C1 segment of cervical spinal cord (tissue), 14 donors: ENCODE results near the gene CCDC179.
A peak's percentile ranks its signal among the peaks of the same experiment; 100 is the strongest.

ENCODE experiments used
- DNase-seq, 14 donors: peaks; one replicate each; lab custom pipeline; 2025; lab: John Stamatoyannopoulos, UW

Gene CCDC179

DNA sequence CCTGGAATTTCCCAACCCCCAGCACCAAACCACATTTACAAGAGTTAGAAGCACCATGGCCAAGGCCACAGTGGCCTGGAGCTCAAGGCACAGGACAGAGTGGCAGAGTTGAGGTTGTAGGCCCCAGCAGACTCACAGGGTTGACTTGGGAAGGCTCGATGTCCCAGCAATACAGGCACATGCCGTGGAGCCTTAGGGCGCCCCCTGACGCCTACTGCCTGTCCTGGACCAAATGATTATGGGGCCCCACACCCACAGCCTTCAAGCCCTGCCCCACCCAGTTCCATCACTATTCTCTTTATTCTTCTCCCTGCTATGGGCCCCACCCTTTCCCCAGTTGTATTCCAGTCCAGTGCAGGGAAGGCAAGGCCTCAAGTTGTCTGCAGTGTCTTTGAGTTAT lies at the start of gene CCDC179:
TSS of gene CCDC179 (minus strand) at position 234 of the 400 bp plus-strand sequence. CDS start at position 181, 53 bp downstream.
- DNase-seq = no peak

GRCh38 chr11:22903782-22904181 lies 43.5 kb upstream of the CCDC179 start:
- no peak for DNase-seq

DNA sequence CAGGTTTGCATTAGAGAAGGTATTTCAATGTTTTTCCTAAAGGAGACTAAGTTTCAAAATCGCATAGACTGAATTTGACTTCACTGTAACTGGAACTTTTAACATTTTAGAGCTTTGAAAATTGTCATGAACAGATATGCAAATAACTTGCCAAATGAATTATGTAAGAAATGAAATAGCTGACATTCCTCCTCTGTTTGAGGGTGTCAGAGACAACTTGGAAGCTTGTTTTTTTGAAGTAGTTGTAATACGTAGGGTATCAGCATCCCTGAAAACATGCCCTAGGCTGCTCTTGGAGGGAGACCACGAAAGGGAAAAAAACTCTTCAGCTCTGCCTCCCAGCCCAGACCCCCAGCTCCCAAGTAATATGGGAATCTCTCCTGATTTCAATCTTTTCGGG lies 41.3 kb upstream of the CCDC179 start:
- no peak for DNase-seq

DNA sequence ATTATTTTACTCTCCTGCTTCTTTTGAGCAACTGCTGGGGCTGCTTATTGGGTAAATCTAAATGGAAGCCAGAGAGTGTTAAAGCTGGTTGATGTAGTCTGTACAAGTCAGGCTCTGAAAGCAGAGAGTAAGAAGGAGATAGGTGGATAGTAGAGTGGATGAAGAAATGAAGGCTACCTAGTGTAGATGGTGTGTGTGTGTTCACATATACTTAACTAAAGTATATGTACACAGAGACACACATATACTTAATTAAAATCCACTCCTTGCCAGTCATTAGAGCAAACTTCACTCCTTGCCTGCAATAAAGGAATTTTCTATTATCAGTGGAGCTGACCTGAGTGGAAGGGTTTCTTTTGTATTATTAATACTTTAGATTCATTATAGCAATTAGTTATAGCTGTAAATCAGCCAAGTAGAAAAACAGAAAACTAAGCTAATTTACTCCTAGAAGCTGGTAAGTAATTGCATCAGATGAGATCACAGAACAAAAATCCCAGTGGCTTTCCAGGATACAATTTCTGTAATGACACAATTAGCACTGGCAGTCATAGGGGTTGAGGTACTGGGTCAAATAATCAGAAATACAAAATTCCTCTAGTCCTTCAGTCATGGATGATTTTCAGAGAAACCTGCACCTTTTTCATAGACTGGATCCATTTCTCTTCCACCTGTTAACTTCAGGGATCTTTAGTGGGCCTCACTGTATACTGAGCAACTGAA lies 40.7 kb upstream of the CCDC179 start:
- no peak for DNase-seq

GRCh38 chr11:22898036-22898435 lies 37.8 kb upstream of the CCDC179 start:
- DNase-seq = no peak

DNA sequence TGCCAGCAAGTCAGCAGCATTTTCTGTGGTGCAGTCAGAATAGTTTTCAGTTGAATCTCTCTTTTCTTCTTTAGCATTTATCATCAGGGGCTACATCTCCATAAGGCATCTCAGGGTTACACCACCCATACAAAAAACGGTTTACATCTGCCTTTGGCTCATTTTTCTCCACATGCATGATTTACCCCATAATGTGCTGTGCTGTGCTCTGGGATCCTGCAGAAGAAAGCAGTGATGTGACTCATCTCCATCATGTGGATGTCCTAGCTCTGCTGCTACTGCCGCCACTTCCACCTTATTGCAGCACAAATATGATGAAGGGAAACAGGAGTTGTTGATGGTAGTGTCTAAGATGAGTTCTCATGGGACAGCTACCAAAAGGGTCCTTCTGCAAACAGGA lies 30.0 kb upstream of the CCDC179 start:
- no peak for DNase-seq

DNA sequence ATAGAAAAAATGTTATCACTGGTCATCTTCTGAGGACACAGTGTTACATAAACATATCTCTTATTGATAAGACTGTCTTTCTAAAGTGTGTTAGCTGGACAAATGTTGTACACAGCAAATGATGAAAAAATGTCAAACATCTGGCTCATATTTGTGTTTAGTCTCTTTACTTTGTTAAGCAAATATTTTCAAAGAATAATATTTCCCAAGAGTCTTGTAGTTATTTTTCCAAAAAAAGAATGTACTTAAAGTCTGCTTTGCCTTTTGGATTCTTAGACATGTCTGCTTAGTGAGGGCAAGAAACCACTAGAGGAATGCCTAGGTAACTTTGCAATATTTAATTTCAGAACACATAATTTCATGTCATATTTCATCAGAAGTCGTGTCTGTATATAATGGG lies 23.9 kb upstream of the CCDC179 start:
- DNase-seq = no peak

DNA sequence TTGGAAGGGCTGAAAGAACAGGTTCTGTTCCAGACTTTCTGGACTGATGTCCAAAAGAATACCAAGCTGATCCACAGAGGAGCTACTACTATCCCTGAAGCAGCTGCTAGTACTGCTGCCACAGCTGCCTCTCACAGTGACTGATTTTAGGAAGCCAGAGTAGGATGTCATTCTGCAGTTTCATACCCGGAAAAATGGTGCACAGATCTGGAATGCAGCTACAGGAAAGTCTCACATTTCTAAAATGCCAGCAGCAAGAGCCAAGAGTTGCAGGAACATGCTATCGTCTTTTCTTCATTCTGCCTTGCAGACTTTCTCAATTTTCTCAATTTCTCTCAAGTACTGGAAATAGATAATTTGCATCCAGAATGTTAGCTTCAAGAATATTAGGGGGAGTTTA lies 19.4 kb upstream of the CCDC179 start:
- DNase-seq = no peak

- DNase-seq = no peak
Measured at GRCh38 chr11:22878604-22879003, 18.3 kb upstream of the CCDC179 start.

DNA sequence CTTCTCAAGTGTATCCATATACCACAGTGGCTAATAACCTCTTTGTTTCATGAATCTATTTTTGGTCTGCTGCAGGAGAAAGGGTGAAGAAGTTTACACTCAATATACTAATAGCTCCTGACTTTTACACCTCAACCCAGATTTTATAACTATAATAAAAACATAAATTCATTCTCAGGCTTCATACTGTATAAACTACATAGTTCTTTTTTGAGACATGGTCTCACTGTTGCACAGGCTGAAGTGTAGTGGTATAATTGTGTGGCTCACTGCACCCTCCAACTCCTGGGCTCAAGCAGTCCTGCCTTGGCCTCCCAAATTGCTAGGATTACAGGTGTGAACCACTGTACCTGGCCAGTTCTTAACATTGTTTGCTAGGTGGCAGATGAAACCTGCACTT lies 17.8 kb upstream of the CCDC179 start:
- DNase-seq = no peak

DNA sequence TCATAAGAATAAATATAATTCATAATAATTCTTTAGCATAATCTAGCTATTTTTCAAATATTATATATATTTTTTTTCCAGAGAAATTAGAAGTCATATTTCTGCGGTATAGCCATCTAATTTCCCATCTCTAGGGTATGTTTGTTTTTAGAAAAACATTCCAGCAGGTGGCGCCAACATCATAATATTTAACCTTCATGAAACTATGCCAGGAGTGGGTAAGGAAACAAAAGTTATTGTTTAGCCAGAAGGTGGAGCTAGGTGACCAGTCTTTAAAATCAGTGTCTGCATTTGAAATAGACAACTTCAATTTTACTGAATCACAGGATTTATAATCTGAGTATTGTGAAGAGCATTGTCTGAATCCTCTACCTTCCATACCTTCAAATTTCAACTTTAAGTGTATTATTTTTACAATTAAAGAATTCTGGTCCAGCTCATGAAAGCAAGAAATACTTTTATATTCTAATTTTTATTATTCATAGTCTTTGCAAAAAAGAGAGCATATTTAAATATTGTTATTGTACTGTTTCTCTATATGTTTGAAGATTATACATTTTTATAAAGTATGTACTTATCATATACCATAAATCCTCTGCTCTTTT lies 15.7 kb upstream of the CCDC179 start:
- DNase-seq = peak in 6 of 14 donors; percentile 1 to 31 (median 14)

DNA sequence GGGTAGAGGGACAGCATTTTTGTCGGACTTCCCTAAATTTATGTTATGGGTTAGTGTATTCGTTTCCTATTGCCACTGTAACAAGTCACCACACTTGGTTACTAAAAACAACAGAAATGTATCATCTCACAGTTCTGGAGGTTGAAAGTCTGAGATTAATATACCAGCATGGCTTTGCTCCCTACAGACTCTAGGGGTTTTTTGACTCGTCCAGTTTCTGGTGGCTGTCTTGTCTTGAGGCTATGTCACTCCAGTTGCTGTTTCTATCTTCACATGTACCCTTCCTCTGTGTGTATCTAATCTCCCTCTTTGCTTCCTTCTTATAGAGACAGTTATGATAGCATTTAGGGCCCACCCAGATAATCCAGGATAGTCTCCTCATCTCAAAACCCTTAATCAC lies 9.1 kb upstream of the CCDC179 start:
- no peak for DNase-seq

DNA sequence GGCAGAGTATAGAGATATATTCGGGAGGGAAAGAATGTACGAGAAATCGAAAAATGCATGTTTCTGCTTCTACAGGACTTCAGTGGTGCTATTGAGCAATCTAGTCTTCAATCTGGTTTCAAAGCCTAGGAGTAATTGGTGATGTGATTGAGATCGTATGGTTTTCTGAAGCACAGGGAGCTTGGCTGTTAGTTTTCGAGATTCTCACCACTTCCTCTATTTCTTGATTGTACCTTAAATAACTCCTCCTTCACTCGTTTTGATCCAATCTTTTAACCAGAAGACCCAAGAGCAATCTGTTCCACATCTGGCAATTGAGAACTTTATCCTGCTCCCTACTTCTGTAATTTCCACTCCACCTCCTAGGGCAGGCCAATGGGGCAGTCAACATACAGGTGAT lies 518 bp downstream of the CCDC179 start:
- no peak for DNase-seq

DNA sequence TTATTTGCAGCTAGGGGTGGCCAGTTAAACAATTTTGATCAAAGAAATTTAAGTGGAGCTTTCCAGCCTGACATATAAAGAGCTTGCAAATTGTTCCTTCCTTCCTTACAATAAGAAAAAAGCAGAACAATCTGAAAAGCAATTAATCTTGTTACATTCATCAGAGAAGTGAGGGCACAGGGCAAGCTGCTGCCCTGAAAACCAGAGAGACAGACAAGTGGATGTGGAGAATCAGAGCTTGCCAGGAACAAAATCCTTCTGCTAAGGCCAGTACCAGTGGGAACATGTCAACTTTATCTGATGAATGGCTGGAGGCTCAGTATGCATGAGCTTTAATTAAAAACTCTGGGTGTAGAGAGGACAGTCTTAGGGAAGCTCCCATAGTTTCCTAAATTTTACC lies 8.8 kb downstream of the CCDC179 start:
- no peak for DNase-seq

DNA sequence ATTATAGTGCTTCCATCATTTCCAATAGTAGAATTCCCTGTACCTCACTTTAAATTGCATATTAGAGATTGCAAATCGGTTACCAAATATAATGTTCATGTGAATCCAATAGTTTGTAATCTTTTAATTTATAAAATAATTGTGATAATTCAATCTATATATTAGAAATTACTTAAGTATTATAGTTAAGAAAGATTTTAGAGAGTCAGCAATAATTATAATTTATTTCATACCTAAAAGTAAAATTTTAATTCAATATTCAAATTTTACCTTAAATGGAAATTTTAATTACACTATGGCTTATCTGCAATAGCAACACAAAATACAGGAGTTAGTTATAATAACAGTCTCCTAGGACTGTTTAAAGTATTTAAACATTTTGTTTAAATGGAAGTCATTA lies 13.5 kb downstream of the CCDC179 start:
- DNase-seq = no peak

DNA sequence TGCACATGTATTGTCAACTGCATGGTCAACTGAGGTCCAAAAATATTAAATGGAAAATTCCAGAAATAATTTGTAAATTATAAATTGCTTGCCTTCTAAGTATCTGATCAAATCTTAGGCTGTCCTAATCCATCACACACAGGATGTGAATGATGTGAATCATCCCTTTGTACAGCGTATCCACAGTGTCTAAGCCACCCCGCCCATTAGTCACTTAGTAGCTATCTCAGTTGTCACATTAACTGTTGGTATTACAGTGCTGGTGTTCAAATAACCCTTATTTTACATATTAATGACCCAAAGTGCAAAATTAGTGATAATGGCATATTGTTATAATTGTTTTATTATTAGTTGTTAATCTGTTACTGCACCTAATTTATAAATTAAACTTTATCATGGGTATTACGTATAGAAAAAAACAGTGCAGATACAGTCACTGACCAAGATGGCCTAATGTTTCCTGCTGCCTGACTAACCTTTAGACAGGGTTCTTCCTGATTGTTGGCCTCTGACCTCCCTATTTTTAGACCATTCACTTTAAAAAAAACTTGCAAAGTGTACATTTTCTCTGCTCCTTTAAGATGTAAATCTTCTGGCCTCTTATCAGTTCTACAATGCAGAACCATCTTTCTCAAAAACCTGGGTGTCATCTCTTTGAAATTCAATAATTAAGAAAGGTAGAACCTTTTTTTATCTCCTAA lies 27.8 kb downstream of the CCDC179 start:
- DNase-seq = no peak

GRCh38 chr11:22830082-22830414 lies 30.2 kb downstream of the CCDC179 start:
- no peak for DNase-seq

- DNase-seq = peak; percentile 27 to 97 (median 91)
Measured at GRCh38 chr11:22829231-22830081, 30.8 kb downstream of the CCDC179 start, which contains the start of gene SVIP. TSS of gene SVIP (minus strand) at chr11:22829801. CDS start at chr11:22829748, 53 bp downstream.

GRCh38 chr11:22828373-22828772 lies 31.9 kb downstream of the CCDC179 start:
- DNase-seq = no peak

DNA sequence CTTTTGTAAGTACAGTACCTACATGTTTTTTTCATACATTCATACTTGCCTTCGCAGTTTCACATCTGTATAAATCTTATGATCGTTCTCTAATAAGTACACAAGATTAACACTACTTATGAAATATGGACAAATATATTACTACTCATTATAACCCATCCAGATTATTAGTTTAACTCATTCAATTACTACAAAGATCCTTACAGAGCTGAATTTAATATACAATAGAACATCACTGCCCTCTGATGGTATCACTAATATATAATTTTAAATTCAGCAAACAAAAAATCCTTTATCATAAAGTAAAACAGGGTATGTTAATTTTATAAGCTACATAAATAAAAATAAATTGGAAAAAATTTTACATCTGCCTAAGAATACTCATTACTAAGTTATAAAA lies 38.1 kb downstream of the CCDC179 start:
- no peak for DNase-seq

- DNase-seq = no peak
Measured at GRCh38 chr11:22809893-22810292, 50.4 kb downstream of the CCDC179 start.
